Stimulated activated CD4-positive, alpha-beta T cell treated with anti-CD3 and anti-CD28 coated beads, Interleukin-15, amount 100 ng/mL, for 24 hours (primary cell): ENCODE measurements around the gene ZNF787.
A peak's percentile ranks its signal among the peaks of the same experiment; 100 is the strongest.
"Not testable (repeated sequence)": the region's sequence is repeated elsewhere in the genome, so short reads cannot be mapped to it uniquely, and the experiment has no call there.

Source experiments
- DNase-seq: peaks from one replicate; pipeline ENCODE4 v3.0.0-alpha.2; 2020

ZNF787 gene

DNA sequence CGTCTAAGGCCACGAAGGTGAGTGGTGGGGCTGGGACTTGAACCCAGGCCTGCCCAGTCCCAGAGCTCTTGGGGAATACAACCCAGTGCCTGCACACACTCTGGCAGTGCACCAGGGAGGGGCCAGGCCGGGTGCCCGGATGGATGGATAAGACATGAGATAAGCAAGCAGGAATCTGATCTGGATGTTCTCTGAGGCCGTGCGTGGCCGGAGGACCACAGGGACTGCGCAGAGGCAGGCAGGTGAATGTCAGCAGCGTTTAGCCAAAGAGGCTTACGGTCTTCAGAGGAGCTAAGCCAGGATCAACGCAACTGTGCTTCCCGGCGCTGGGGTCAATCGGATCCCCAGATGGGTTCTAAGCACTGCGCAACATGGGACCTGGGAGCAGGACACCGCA, 1.5 kb downstream of the ZNF787 start:
- DNase-seq, result no peak

DNA sequence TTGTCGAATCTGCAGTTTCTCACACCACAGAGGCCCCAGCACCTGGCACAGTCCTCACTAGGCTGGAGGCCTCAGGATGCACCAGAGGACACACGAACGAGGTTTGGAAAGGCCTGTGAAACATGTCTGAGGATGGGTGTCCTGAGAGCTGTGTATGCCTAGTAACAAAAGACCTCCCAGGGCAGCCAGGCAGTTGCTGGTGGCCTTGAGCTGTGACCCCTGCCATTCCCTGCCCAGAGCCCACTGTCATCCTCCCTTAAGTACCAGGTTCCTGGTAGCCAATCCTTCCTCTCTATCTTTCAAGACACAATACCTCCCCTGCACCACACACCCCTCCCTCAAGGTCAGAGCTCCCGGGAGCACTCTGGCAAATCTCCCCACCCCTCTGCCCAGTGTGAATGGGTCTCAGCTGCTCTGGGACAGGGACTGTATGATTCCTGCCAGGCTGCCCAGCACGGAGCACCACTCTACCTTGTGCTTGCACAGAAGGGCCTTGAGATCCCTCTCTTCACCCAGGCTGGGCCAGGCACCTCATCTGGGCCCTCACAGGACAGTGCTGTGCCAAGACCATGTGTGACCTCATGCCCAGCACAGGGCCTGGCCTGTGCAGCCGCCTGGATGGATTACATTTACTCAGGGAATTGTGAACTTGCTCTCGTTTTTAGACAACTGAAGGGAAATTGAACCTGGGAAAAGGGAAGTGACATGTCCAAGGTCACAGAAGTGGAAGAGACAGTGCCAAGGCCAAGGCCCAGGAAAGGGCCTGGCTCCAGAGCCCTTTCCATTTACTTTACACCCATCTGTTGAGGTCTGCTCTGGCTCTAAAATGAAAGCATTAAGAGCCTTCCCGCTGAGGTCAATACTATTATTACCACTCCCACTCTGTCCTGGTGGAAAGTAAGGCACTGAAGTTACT, 2.2 kb downstream of the ZNF787 start:
- no peak for DNase-seq

DNA sequence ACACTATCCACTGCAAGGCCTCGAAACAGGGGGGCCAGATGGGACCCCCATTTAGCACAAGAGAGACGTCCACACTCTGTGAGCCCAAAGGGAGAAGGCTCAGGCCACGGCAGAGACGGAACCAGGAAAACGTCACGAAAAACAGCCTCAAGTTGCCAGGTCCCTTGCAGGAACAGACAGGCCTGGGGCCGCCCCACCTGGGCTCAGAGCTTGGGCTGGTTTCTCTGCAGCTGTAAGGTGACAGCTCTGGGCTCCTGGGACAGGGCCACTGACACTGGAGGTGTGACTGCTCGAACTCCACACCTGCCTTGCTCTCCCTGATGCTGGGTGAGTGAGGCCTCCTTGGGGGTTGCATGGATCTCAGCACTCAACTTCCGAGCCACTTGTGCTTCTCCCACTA, 3.2 kb downstream of the ZNF787 start:
- DNase-seq, result no peak

DNA sequence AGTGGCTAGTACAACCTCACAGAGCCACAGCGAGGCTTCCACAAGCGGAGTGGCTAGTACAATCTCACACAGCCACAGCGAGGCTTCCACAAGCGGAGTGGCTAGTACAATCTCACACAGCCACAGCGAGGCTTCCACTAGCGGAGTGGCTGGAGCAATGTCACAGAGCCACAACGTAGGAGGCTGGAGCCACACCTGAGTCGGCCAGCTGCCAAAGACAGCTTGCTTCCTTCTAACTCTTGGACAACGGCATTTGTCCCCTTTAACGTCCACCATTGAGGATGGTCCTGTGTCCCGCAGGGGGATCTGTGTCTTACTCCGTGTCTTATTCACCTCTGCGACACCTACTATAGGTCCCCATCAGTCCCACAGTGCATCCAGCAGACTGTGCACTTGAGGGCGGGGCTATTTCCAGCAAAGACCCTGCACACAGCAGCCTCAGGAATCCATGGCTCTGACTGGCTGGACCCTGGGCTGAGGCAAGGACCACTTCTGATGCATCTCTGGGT, 3.7 kb downstream of the ZNF787 start:
- no peak for DNase-seq

DNA sequence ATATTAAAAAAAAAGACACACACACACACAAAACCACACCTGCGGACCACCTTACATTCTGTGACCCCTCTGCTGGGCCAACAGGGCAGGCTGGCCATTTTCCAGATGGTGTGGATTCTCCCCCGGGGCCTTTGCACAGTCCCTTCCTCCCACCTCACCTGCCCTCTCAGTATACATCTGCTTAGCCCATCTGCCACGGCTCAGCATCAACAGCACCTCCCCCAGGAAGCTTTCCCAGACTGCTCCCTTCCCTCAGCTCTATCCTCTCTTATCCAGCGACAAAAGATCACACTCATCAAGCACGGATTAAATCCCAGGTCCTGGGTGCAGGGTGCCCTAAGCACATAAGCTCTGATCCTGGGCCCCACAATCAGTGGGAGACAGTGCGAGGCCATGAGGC, 4.5 kb downstream of the ZNF787 start:
- DNase-seq, result no peak

DNA sequence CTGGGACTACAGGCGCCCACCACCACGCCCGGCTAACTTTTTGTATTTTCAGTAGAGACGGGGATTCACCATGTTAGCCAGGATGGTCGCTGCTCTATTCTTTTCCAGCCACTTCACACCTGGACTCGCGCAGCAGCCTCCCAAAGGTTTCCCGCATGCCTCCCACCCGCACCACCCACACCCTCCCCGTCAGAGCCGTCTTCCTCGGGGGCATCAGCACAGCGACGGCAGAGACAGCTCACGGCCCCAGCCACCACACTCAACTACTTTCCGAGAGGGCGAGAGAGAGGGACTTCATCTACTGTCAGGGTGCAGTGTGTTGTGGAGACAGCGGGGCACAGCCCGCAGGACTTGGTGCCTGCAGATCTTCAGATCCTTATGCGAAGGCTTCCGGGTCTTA, 5.6 kb downstream of the ZNF787 start:
- no peak for DNase-seq

DNA sequence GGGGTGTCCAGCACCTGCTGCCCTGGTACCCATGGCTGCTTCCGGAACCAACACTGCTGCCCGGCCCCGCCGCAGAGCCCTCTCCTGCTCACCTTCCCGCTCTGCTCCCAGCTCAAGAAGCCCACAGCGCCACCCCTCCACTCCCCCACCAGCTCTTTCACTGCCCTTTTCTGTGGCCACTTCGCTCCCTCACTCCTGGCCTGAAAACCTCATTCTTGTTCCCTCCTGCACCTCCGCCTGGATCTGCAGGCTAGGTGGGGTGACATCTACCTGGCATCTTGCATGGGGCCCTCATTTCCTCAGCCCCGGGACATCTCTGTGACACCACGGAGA, 6.4 kb downstream of the ZNF787 start:
- no peak for DNase-seq

DNA sequence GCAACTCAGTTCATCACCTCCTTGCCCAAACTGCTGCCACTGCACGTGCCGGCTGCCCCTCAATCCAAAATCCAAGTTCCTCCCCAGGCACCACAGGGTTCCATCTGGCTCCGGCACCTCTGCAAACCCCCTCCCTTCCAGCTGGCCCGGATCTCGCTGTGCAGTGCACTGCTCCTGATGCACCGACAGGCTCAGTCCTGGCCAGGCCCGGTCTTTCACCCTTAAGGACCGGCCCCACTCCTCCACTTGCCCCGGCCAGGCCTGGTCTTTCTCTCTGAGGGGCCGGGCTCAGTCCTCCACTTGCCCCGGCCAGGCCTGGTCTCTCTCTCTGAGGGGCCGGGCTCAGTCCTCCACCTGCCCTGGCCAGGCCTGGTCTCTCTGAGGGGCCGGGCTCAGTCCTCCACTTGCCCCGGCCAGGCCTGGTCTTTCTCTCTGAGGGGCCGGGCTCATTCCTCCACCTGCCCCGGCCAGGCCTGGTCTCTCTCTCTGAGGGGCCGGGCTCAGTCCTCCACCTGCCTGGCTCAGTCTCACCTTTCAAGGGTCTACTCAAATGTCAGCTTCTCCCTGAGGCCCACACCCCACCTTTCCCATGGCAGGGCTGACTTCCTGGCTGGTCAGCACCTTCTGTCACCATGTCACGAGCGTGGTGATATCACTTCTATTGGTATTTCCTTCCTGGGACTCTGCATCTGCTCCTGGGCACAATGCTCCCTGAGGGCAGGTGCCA, 6.9 kb downstream of the ZNF787 start:
- DNase-seq, result no peak

DNA sequence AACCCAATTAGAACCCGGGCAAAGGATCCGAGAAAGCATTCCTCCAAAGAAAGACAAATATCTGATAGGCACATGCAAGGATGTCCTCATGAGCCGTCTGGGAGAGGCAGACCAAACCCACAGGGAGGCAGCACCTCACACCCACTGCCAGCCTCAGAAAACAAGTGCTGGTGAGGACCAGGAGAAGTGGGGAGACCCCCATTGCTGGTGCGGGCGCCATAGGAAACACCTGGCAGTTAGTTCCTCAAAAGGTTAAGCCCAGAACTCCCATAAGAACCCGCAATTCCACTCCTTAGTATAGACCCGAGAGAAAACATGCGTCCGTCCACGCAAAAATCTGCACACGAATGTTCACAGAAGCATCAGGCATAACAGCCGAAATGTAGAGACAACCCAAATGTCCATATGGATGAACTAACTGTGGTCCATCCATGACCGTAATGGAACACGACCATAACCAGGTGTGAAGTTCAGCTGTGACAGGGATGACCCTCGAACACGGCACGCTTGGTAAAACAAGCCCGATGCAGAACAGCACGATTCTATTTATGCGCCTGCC, 7.9 kb downstream of the ZNF787 start:
- DNase-seq, result no peak

DNA sequence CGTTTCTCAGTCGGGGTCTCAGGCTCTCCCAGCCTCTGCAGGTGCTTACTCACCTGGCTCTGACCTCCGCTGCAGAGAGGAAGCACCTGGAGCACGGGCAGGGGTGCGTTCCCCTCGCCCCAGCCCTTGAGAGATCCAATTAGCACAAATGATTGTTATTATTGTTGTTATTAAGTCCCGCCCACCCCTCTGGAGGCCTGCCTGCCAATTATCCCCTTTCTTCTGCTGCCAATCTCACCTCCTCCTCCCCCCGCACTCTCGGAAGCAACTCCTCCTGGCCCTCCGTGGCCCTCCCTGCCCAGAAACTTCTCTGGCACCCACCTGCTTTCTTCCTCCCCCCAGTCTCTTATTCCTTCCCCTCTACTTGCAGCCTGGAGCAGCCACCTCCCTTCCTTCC, 8.8 kb downstream of the ZNF787 start:
- DNase-seq, result no peak

DNA sequence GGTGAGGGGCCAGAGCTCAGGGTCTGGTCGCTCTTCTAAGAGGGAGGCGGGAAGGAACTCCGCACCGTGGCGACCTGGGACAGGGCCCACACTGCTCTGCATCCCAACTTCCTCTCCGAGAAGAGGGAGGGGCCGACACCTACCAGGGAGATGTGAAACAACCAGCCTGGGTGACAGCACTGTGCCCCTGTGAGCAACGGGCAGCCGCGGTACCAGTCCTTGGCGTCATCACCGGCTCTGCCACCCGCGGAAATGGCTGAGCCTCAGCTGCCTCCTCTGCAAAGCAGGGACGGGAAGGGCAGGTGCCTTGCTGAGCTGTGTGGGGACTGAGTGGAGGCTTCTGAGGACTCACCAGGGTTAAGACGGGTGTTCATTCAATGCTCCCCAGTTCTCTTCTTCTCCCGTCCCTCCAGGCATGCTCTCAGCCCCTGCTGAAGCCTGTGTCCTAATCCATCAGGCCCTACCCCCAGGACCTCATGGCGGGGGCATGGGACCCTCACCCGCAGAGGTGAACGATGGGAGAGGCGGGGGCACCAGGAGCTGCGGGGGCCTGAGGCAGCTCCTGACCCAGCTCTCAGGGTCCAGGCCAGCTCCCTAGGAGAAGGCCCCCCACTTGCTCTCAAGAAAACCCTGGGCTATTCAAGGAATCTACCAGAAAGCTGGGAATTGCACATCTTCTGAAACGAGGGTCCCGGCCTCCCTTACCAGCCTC, 9.3 kb downstream of the ZNF787 start:
- DNase-seq, result peak; percentile 64

DNA sequence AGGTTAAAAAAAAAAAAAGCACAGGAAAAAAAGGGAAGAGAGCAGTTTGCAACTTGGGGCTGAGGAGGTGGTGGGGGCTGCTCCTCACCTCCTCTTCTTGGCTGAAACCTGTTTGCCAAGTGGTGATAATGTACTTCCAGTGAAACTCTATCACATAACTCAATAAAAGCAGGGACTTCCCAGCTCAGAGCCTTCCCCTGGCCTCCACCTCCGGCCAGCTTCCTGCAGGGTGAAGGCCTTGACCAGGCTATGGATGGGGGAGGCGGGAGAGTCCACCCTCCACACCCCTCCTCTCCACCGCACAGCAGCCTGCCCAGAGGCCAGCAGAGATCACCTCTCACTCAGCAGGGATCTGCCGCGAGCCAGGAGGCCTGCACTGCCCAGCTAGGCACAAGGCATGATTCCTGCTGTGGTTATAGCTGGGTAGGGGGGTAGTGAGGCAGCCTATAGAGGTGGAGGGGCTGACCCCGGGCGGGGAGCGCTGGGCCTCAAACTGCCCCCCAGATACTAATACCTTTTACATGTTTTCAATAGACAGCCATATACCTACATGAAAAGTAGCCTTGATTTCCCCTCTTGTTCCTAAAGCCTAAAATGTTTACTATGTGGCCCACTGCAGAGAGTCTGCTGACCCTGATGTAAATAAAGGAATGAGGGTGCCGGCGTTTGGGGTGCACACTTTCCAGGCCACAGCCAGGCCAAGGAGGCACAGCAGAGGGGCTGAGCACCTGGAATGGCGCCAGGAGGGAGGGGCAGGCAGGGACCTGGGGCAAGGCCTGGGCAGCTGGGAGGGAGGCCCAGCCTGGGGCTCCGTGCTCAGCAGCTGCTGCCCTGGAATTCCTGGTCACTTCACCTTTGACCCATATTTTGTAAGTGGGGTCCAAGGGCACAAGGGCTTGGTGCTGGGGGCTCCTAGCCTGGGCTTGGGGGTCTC, 10.3 kb downstream of the ZNF787 start:
- DNase-seq, result no peak

DNA sequence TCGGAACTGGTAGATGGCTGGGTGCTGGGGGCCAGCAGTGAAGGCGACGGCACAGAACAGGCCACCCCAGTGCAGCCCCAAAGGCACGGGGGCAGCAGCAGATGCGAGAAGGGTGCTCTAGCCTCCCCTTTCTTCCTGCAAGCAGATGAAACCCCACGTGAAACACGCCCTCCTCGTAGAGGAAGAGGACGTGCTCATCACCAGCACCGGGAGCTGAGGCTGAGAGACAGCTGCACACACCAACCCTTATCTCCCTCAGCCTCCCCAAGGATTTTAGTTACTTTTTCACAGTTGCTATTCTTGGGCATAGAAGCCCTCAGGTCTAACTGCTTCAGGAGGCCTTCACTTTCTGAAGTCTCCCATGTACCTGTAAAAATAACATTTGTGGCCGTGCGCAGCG, 11.9 kb downstream of the ZNF787 start:
- no peak for DNase-seq

DNA sequence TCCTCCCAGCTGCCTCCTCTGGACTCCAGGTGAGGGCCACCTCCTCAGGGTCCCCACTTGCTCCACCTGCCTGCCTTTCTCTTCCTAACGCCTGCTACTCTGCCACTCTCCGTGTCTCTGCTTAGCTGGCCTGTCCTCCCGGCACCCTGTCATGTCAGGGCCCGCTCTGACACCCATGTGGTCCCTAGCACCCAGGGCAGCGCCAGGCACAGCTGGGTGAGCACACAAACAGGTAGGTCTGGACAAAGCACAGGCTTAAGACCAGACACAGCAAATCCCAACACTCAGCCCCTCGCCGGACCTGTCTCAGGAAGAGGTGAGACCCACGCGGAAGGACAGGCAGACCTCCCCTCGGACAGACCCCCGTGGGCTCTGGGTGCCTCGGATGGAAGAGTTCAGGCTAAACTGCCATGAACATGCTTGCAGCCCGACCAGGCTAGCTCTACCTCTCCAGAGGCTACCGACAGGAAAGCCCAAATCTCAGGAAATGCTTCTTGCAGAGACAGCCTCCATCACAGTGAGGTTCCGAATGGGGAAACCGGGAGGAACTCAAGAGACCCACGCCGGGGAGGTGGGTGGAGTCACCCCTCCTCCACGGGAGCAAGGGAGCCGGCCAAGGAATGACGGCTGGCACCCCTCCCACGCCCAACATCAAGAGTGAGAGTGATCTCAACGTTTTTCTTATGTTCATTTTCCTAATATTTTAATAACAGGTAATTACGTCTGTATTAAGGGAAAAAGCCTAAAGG, 12.5 kb downstream of the ZNF787 start:
- no peak for DNase-seq

DNA sequence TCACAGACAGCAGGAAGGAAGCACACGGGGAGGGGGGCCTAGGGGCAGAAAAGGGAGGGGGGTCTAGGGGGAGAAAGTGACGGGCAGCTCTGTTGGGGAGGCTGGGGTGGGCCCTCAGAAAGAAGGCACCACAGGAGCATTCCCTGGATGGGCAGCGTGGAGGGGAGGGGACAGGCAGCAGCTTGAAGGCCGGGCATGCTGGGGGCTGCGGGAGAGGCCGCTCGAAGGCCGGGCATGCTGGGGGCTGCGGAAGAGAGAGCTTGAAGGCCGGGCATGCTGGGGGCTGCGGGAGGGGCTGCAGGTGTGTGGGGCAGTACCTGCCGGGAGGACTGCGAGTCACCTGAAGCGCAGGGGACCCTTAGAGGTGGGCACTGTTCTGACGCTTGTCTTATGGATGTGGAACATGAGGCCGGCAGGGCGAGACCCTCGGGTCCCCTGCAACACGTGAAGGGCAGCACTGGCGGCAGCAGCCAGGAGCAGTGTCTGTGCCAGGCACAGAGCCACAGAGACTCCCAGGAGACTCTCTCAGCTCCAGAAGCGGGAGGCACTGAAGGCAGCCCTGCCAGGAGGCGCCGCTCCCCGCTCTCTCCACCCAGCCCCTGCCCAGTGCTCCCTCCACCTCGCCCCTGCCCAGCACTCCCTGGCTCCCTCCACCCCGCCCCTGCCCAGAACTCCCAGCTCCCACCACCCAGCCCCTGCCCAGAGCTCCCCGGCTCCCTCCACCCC, 13.3 kb downstream of the ZNF787 start:
- no peak for DNase-seq

DNA sequence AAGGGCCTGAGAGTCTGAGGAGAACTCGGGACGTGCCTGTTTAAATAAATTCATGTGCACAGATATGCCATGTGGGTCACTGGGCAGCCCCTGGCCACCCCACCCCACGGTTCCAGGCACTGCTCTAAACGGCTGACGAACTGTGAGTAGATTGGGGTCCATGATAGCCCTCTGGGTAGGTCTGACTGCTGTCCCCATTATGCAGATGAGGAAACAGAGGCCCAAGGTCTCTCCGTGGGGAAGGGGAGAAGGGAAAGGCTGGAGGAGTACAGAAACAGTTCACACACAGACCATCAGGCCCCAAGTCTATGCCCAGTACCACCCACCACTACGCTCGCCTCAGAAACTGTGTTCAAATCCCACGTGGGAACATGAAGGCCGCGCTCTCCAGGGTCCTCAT, 14.1 kb downstream of the ZNF787 start:
- no peak for DNase-seq

DNA sequence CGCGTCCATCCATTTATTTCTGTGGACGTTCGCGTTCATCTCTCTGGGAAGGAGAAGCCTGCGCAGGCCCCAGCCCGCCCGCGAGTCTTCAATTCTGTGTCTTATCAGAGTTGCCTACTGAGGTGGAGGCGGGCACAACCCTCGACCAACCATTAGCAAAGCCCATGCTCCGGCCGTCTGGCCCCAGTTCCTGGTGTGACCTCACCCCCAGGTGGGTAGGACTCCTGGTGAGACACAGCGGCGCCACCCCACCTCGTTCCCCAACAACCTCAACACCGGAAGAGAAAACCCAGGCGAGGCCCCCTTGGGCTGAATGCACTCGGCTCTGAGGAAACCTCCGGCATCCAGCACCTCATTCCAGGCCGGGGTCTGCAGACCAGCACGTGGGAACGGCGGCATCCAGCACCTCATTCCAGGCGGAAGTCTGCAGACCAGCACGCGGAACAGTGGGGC, 14.7 kb downstream of the ZNF787 start:
- DNase-seq, result no peak

DNA sequence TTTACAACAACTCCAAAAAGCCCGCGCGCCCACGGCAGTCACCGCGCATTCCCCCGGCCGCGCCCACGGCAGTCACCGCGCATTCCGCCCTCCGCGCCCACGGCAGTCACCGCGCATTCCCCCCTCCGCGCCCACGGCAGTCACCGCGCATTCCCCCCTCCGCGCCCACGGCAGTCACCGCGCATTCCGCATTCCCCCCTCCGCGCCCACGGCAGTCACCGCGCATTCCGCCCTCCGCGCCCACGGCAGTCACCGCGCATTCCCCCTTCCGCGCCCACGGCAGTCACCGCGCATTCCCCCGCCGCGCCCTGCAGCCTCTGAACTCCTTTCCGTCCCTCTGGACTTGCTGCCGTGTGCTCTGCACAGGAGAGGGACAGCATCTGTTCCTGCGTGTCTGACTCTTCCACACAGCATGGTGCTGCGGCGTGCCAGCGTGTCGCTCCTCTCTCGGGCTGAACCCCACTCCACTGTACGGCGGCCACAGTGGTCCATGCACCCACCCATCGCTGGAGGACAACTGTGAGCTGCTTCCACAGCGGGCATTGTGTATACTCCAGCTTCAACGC, 15.2 kb downstream of the ZNF787 start:
- DNase-seq, result not testable (repeated sequence)

DNA sequence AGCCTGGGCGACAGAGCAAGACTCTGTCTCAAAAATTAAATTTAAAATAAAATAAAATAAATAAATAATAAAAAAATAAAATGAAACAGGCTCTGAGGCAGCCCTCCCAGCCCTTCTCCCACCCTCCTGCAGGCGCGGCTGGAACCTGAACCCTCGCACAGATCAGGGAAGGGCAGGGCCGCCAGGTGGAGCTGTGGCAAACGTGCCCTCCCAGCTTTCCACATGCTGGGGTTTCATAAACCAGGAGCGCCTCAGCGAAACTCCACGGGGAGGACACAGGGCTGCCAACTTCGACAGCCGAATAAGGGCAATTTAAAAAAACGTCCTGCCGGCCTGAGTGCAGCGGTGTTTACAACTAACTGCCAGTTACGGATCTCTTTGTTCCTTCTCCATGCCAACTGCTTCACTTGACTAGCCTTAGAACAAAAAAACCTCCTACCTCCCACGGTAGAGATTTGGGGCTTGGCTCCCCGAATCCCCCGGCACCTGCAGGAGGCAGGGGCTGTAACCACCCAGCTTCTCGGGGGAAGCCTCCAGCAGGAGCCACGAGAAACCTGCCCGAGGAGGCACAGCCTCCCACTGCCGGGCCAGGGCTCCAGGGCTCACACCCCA, 15.9 kb downstream of the ZNF787 start:
- peak; percentile 66 for DNase-seq

DNA sequence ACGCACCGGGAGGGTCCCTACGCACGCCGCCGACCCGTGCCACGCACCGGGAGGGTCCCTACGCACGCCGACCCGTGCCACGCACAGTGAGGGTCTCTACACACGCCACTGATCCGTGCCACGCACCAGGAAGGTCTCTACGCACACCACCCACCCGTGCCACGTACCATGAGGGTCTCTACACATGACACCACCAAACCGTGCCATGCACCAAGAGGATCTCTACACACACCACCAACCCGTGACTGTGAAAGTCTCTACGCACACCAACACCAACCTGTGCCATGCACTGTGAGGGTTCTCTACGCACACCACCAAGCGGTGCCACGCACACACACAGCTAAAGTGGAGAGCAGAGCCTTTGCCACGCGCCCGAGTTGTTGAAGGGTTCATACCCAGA, 16.7 kb downstream of the ZNF787 start:
- no peak for DNase-seq
